ENCODE measurements around the gene FNDC11.

The FNDC11 gene

GRCh38 chr20:63540417-63541186 is 13.4 kb upstream of the FNDC11 start:
- peak; percentile 22 for DNase-seq

- no peak for DNase-seq
Observed at GRCh38 chr20:63541371-63541770, 12.6 kb upstream of the FNDC11 start.

GRCh38 chr20:63542031-63542559 is 11.9 kb upstream of the FNDC11 start:
- no peak for DNase-seq

- no peak for DNase-seq
Observed at GRCh38 chr20:63542696-63543095, 11.3 kb upstream of the FNDC11 start.

DNA sequence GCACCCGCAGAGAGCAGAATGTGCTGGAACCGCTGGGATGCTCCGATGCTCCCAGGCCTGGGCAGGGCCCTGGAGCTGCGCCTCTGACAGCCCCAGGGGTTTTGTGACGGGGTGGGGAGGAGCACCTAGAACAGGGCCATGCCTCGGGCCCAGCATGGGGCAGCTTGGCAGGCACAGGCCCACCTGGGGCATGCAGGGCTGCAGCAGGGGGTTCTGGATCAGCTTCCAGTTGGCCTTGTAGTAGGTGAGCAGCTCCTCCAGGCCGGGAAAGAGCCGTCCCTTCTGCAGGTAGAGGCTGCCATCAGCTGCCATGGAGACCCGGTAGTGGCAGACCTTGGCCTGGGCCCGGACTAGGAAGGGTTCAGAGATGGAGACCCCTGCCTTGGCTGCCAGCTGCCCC is 10.8 kb upstream of the FNDC11 start:
- no peak for DNase-seq

DNA sequence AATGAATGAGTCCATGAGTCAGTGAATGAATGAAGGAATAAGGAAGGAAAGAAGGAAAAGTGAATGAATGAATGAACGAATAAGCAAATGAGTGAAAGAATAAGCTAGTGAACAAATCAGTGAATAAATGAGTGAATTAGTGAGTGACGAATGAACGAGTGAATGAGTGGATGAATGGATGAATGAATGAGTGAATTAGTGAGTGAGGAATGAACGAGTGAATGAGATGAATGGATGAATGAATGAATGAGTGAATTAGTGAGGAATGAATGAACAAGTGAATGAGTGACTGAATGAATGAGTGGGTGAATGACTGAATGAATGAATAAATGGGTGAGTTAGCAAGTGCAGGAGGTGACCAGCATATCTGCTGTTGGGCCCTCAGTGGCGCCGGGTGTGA is 10.2 kb upstream of the FNDC11 start:
- DNase-seq: no peak

DNA sequence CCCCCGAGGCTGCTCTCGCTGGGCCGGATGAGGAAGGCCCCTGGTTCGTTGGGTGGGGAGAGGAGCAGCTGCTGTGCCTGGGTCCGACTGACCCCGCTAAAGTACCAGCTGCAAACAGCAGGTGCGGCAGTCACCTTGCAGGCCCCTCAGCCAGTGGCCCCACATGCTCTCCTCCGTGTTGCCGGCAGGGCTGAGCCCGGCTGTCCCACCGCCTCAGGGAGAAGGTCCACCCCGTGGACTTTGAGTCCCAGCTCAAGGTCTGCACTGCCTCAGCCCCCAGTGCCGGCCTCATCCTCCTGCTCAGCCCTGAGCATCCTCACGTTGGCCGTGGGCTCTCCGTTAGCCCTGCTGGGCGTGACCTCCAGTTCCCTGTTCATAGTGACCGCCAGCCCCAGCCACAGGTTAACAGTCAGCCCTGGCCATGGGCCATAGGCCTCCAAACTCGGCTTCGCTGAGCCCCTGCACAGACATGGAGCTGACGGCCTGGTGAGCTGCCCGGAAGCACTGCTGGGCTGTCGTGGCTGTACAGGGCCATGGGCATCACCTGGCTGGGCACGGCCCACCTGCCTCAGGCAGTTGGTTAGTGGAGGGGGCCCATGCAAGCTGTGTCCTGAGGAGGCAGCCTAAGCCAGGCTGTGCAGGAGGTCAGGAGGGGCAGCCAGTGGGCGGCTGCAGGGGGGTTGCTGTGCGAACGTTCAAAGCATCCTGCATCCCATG is 9.6 kb upstream of the FNDC11 start:
- no peak for DNase-seq

GRCh38 chr20:63544958-63545516 is 8.9 kb upstream of the FNDC11 start:
- no peak for DNase-seq

DNA sequence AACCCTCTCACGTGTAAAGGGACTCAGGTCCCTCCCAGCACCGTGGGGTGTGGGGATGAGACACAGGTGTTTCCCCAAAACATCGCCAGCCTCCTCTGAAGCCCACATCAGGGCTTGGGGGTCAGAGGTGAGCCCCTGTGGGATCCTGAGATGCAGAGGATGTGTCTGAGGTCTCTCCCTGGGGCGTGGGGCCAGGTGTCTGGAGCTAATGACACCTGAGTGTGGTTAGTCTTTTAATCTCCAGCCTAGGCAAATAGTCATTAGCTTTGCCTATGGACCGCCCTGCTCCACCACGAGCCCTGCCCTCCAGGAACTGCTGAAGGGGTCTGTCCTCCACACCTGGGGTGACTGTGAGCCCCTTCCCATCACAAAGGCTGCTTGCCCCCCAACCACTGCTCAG is 8.1 kb upstream of the FNDC11 start:
- no peak for DNase-seq

GRCh38 chr20:63546256-63546955 is 7.6 kb upstream of the FNDC11 start:
- DNase-seq: no peak

GRCh38 chr20:63546956-63547724 is 6.8 kb upstream of the FNDC11 start:
- DNase-seq: no peak

DNA sequence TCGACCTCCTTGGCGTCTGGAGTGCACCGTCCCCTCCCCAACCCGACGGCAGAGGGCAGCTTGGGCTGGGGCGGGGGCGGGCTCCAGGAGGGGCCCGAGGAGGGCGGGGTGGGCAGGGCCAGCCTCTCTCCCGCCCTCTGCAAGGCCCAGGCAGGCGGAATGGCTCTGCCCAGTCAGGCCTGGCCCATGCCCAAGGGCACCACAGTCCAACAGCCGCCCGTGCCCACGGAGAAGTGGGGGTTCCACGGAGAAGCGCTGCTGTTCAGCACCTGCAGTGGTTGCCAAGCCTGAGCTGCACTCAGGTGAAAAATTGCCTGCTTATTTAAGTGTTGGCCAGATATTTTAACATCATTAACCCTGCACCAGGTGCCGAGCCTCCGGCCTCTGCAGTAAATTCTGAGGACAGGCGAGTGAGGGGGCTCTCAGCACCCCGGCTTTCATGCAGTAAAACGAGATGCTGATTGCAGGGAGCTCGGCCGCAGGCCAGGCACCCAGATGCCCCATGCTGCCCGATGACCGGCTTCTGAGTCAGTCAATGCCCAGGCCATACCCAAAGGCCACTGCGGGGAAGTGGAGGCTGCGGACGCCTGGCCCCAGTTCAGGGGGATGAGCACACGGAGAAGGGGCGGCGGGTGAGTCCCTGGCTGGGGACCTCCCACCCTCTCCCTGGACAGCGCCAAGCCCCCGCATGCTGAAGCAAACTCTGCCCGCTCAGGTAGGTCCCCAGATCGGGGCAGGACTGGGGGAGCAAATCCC is 6.1 kb upstream of the FNDC11 start, which contains the start of gene SRMS:
SRMS (minus strand) TSS at position 25 of the 756 bp plus-strand sequence. CDS start 286 bp downstream, outside the sequence.
- no peak for DNase-seq

GRCh38 chr20:63548542-63548941 is 5.4 kb upstream of the FNDC11 start:
- DNase-seq: no peak

GRCh38 chr20:63549019-63549418 is 4.9 kb upstream of the FNDC11 start:
- DNase-seq: no peak

- no peak for DNase-seq
Observed at GRCh38 chr20:63549679-63550282, 4.2 kb upstream of the FNDC11 start.

GRCh38 chr20:63551068-63551467 is 2.9 kb upstream of the FNDC11 start:
- DNase-seq: no peak

- DNase-seq: no peak
Observed at GRCh38 chr20:63552481-63553249, 1.3 kb upstream of the FNDC11 start.

GRCh38 chr20:63553251-63553932 is 567 bp upstream of the FNDC11 start:
- no peak for DNase-seq

All from midbrain (tissue), 1 donor.